ENCODE results near the gene RARRES2. TPM values are rescaled to one million over a fixed set of nuclear protein-coding genes. Genes with fewer than 3 reads are reported as not detected.
"Not testable (repeated sequence)": the region's sequence is repeated elsewhere in the genome, so short reads cannot be mapped to it uniquely, and the experiment has no call there.

RARRES2 gene
- total and polyA plus RNA-seq, 2 experiments from 2014 or later = not detected

DNA sequence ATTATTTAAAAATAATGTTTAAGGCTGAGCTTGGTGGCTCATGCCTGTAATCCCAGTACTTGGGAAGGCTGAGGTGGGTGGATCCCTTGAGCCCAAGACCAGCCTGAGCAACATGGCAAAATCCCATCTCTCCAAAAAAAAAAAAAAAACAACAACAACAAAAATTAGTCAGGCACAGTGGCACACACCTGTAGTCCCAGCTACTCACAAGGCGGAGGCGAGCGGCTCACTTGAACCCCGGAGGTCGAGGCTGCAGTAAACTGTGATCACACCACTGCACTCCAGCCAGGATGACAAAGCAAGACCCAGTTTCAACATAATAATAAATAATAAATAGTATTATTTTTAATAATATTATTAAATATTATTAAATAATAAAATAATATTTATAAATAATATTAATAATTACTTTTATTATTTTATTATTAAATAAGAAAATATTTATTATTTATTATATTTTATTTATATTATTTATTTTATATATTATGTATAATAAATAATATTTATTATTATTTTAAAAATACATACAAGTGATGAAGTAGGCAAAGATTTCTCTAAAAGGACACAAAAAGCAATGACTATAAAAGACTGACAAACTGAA lies 26.7 kb downstream of the RARRES2 start:
- no peak for DNase-seq
- H3K27me3 ChIP-seq (replicated peaks; ENCODE audit: insufficient read depth) = no peaks in the 10 kb centered on the region
- TF ChIP-seq EZH2 (IDR thresholded peaks at IDR 0.05; ENCODE audit: insufficient read depth, poor library complexity, severe bottlenecking) = no peak
- no peak overlapping the region for H3K4me2 ChIP-seq (ENCODE audit: unreplicated experiment)
- H3K79me2 ChIP-seq (ENCODE audit: insufficient read depth) = no peaks in the 10 kb centered on the region
- no peak overlapping the region for H3K27ac ChIP-seq
- H3K9me2 ChIP-seq (ENCODE audit: insufficient read depth) = no peaks in the 10 kb centered on the region
- peaks cover 6% of the 10 kb centered on the region; the same call in 1 of the 2 replicates for H3K4me1 ChIP-seq (ENCODE audit: insufficient read depth)
- no peak overlapping the region for H3K9ac ChIP-seq
- no peak overlapping the region for H2AFZ ChIP-seq
- H4K20me1 ChIP-seq (ENCODE audit: insufficient read depth) = no peaks in the 10 kb centered on the region
- in situ Hi-C loops (cut with MboI) = no loop called here
- no peaks in the 10 kb centered on the region for H3K36me3 ChIP-seq (ENCODE audit: low read depth)
- no peak overlapping the region for H3K4me3 ChIP-seq
- H3K9me3 ChIP-seq (ENCODE audit: low read depth) = no peaks in the 10 kb centered on the region
- H3F3A ChIP-seq (ENCODE audit: insufficient read depth) = no peaks in the 10 kb centered on the region
- 92% methylated on average over 5 of the region's 5 CpGs for WGBS, 2 experiments (ENCODE audit: low coverage in 1 of 2, low lambda C conversion rate in 2 of 2, missing lambda C conversion rate in 2 of 2)

DNA sequence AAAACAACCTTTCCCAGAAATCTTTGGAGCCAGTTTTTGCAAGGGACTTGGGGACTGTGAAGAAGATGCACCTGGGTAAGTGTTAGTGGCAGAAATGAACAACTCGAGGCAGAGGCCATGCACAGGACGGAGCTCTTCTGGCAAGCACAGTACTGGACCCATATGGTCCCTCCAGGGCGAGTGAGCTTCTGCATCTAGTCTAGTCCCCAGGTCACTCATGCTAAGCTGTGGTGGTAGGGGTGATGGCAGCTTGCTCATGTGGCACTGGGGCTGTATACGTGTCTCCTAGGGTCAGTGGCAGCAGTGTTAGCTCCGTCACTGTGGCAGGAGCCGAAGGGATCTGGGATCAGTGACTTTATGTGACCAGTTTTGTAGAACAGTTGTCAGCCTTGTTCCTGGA lies 27.6 kb downstream of the RARRES2 start:
- Histone ChIP-seq H3K9me2 (ENCODE audit: insufficient read depth) (no peaks in the 10 kb centered on the region), H4K20me1 (ENCODE audit: insufficient read depth) (no peaks in the 10 kb centered on the region), H3K9ac (no peak overlapping the region), H3K27ac (no peak overlapping the region), H3K27me3 (replicated peaks; ENCODE audit: insufficient read depth) (no peaks in the 10 kb centered on the region), H3F3A (ENCODE audit: insufficient read depth) (no peaks in the 10 kb centered on the region), H3K36me3 (ENCODE audit: low read depth) (no peaks in the 10 kb centered on the region), H2AFZ (no peak overlapping the region), H3K4me3 (no peak overlapping the region), H3K4me2 (ENCODE audit: unreplicated experiment) (no peak overlapping the region), H3K9me3 (ENCODE audit: low read depth) (no peaks in the 10 kb centered on the region), H3K4me1 (ENCODE audit: insufficient read depth) (peaks cover 6% of the 10 kb centered on the region; the same call in 1 of the 2 replicates), H3K79me2 (ENCODE audit: insufficient read depth) (no peaks in the 10 kb centered on the region)
- WGBS, 2 experiments (ENCODE audit: low coverage in 1 of 2, low lambda C conversion rate in 2 of 2, missing lambda C conversion rate in 2 of 2) = 67 to 71% methylated on average over 6 of the region's 6 CpGs
- TF ChIP-seq EZH2 (IDR thresholded peaks at IDR 0.05; ENCODE audit: insufficient read depth, poor library complexity, severe bottlenecking) = no peak
- no peak for TF ChIP-seq EZH2phosphoT487 (IDR thresholded peaks at IDR 0.05; ENCODE audit: insufficient read depth, low read depth)
- no peak for DNase-seq
- in situ Hi-C loops (cut with MboI) = no loop called here

DNA sequence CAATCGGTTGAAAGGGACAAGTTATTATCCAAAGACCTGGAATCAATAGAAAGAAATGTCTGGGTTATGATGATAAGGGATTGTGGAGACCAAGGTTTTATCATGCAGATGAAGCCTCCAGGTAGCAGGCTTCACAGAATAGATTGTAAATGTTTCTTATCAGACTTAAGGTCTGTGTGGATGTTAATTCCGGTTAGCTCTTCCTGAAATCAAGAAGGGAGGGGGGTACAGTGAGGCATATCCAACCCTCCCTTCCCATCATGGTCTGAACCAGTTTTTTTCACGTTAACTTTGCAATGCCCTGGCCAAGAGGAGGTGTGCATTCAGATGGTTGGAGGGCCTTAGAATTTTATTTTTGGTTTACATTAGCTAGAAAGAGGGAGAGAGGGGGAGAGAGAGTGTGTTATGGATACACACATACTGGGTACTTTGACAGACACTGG lies 28.0 kb downstream of the RARRES2 start:
- no peaks in the 10 kb centered on the region for H3K9me3 ChIP-seq (ENCODE audit: low read depth)
- H4K20me1 ChIP-seq (ENCODE audit: insufficient read depth) = no peaks in the 10 kb centered on the region
- no peak overlapping the region for H3K4me2 ChIP-seq (ENCODE audit: unreplicated experiment)
- no peak overlapping the region for H3K9ac ChIP-seq
- H2AFZ ChIP-seq = no peak overlapping the region
- no peak for DNase-seq
- H3K36me3 ChIP-seq (ENCODE audit: low read depth) = no peaks in the 10 kb centered on the region
- no peaks in the 10 kb centered on the region for H3K27me3 ChIP-seq (replicated peaks; ENCODE audit: insufficient read depth)
- no peaks in the 10 kb centered on the region for H3K9me2 ChIP-seq (ENCODE audit: insufficient read depth)
- 49 to 52% methylated on average over 3 of the region's 3 CpGs for WGBS, 2 experiments (ENCODE audit: low coverage in 1 of 2, low lambda C conversion rate in 2 of 2, missing lambda C conversion rate in 2 of 2)
- in situ Hi-C loops (cut with MboI) = no loop called here
- no peaks in the 10 kb centered on the region for H3F3A ChIP-seq (ENCODE audit: insufficient read depth)
- peaks cover 6% of the 10 kb centered on the region; the same call in 1 of the 2 replicates for H3K4me1 ChIP-seq (ENCODE audit: insufficient read depth)
- no peaks in the 10 kb centered on the region for H3K79me2 ChIP-seq (ENCODE audit: insufficient read depth)
- TF ChIP-seq EZH2 (IDR thresholded peaks at IDR 0.05; ENCODE audit: insufficient read depth, poor library complexity, severe bottlenecking) (no peak), EZH2phosphoT487 (IDR thresholded peaks at IDR 0.05; ENCODE audit: insufficient read depth, low read depth) (no peak)
- no peak overlapping the region for H3K27ac ChIP-seq
- H3K4me3 ChIP-seq = no peak overlapping the region

GRCh38 chr7:150312649-150313366 lies 28.6 kb downstream of the RARRES2 start:
- WGBS, 2 experiments (ENCODE audit: low coverage in 1 of 2, low lambda C conversion rate in 2 of 2, missing lambda C conversion rate in 2 of 2) = 50 to 57% methylated on average over 7 of the region's 7 CpGs
- H3K4me3 ChIP-seq; H3K4me2 ChIP-seq (ENCODE audit: unreplicated experiment); H2AFZ ChIP-seq; H3K9ac ChIP-seq; H3K79me2 ChIP-seq (ENCODE audit: insufficient read depth); H3F3A ChIP-seq (ENCODE audit: insufficient read depth); H3K4me1 ChIP-seq (ENCODE audit: insufficient read depth); H3K27me3 ChIP-seq (replicated peaks; ENCODE audit: insufficient read depth); H3K9me3 ChIP-seq (ENCODE audit: low read depth); H3K27ac ChIP-seq; in situ Hi-C loops (cut with MboI); H4K20me1 ChIP-seq (ENCODE audit: insufficient read depth); H3K36me3 ChIP-seq (ENCODE audit: low read depth); H3K9me2 ChIP-seq (ENCODE audit: insufficient read depth): not testable (repeated sequence)
- peak; percentile 30 for DNase-seq

All from GM23248 (cell line).